Heart right ventricle (tissue), 16 donors: Measurements from ENCODE around the gene HBG1. TPM values are rescaled to one million over a fixed set of nuclear protein-coding genes. Genes with fewer than 3 reads are reported as not detected.

Experiments
- ATAC-seq, 8 donors: fragments of 200-7000 bp; cut with Tn5 transposase; one replicate each; pipeline ENCODE4 v1.9.1; 2020; ENCODE audit warnings: mild to moderate bottlenecking in 8 of 8, moderate library complexity in 8 of 8, moderate number of reproducible peaks in 1 of 8
- DNase-seq, 2 donors: peaks; one replicate each; pipeline ENCODE4 v3.0.0-alpha.2; 2020
- H3K27ac ChIP-seq, 10 donors: fragments of 200-600 bp; sonication (generic) in 2 of 10; one replicate each; pipeline versions ENCODE4 v1.5.0 to v1.8.0; 2020 to 2022; ENCODE audit warnings: mild to moderate bottlenecking in 3 of 10
- H3K27me3 ChIP-seq, 7 donors: fragments of 200-600 bp; one replicate each; pipeline ENCODE4 v1.8.0; 2021 to 2022; ENCODE audit warnings: mild to moderate bottlenecking in 2 of 7
- H3K36me3 ChIP-seq, 9 donors: fragments of 200-600 bp; sonication (generic) in 1 of 9; one replicate each; pipeline versions ENCODE4 v1.5.0 to v1.8.0; 2020 to 2022; ENCODE audit warnings: mild to moderate bottlenecking in 2 of 9
- H3K4me1 ChIP-seq, 9 donors: fragments of 200-600 bp; sonication (generic) in 1 of 9; one replicate each; pipeline versions ENCODE4 v1.5.0 to v1.8.0; 2020 to 2022; ENCODE audit warnings: mild to moderate bottlenecking in 4 of 9
- H3K4me3 ChIP-seq, 10 donors: fragments of 200-600 bp; sonication (generic) in 2 of 10; one replicate each; pipeline versions ENCODE4 v1.5.0 to v1.8.0; 2020 to 2022; ENCODE audit warnings: mild to moderate bottlenecking in 7 of 10, moderate library complexity in 2 of 10
- H3K9me3 ChIP-seq, 11 donors: fragments of 200-600 bp in 10 of 11; sonication (generic) in 2 of 11; one replicate each; pipeline versions ENCODE4 v1.5.0 to v1.8.0; 2013 to 2022; ENCODE audit warnings: mild to moderate bottlenecking in 2 of 11, control low read depth in 1 of 11, moderate library complexity in 1 of 11
- WGBS, 2 donors: extraction: QIAGEN DNeasy Blood & Tissue Kit; methylation state at CpG; one replicate each; pipeline ENCODE4 v1.1.7; 2013; ENCODE audit warnings: inconsistent platforms in 1 of 2; 5-methylcytosine and 5-hydroxymethylcytosine counted together
- intact Hi-C, 10 donors: fragments of 100-400 bp; cut with DNase I; formaldehyde crosslinking; loops; one replicate each; pipeline versions ENCODE4 v1.11.1 to v1.14.2; 2022
- polyA plus RNA-seq, 2 donors: library from polyadenylated mRNA; stranded (reverse); fragments of 200-250 nt; gene quantifications; one replicate each; pipeline ENCODE4 v1.2.3, GENCODE V29; 2013
- total RNA-seq, 10 donors: library from RNA; stranded (reverse); fragmentation: NEBNext Ultra II Directional in 3 of 10; extraction: Animal tissue kit (Norgen Biotek cat#: 25700) in 3 of 10; gene quantifications; one replicate each; pipeline versions ENCODE4 v1.2.1 to v1.2.4, GENCODE V29; 2021 to 2023
- TF ChIP-seq, protein P1 (sequence below), 9 donors: fragments of 200-600 bp; sonication (generic) in 2 of 9; IDR thresholded peaks; one replicate each; pipeline versions ENCODE4 v1.5.0 to v1.8.0; 2021 to 2022; ENCODE audit warnings: antibody characterized with exemption in 9 of 9, mild to moderate bottlenecking in 5 of 9, moderate library complexity in 1 of 9
- donor health status: Arrhythmogenic right ventricular cardiomyopathy.
- donor health status: ischemic (EF 13 %, LVEDD 7.1; RV severe dilation, severe dysfunction).
- donor health status: healthy with polysubstance abuse.
- donor health status: DM: no; HTN: yes; CAD: no.
- donor health status: DM: no; HTN: no; CAD: no.
- donor health status: ischemic (EF 25% LVEDD 6.9; RV normal size, moderate dysfunction).
- donor health status: ischemic (EF 25% LVEDD 5.7; RV mildly dilated, moderate dysfunction).
- donor health status: healthy.
- donor health status: DM: yes; HTN: yes; CAD: no.
- donor health status: Ischemic cardiomyopathy.
- donor health status: ischemic (EF 35%, LVEDD 5.7; RV mildly dilated, moderate dysfunction).
- donor health status: nonischemic (EF 11% LVEDD 7.7; RV severe dilation, severe dysfunction).
- donor health status: DM: yes; HTN: yes; CAD: no.
- donor health status: PGD.
- donor health status: ischemic (EF 29% LVEDD 5.4; RV normal size, mild dysfunction).
- donor health status: nonischemic (EF 23%, LVEDD 6.1; RV moderate dilation, normal function).

The HBG1 gene
- total and polyA plus RNA-seq, 12 donors = 0.20 to 0.30 TPM; not detected in 10

DNA sequence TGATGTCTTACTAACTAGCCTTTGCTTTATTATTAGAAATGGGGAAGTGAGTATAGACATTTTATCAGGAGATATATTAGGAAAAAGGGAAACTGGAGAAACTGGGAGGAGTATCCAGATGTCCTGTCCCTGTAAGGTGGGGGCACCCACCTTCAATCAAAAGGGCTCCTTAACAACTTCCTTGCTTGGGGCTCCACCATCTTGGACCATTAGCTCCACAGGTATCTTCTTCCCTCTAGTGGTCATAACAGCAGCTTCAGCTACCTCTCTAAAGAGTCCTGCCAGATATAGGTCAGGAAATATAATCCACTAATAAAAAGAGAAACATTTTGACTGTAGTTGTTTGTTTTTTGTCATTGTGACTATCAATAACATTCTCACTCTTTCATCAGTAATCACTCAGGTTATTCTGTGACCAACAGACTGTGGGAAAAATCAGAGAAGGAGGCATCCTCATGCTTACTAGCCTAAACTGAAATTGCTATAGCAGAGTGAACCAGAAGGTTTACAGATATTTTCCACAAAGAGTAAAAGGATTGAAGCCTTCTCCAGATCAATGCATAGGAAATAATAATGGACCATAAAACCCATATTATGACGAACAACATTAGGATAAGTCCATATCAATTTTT is 41.7 kb upstream of the HBG1 start:
- TF ChIP-seq, protein P1, sequence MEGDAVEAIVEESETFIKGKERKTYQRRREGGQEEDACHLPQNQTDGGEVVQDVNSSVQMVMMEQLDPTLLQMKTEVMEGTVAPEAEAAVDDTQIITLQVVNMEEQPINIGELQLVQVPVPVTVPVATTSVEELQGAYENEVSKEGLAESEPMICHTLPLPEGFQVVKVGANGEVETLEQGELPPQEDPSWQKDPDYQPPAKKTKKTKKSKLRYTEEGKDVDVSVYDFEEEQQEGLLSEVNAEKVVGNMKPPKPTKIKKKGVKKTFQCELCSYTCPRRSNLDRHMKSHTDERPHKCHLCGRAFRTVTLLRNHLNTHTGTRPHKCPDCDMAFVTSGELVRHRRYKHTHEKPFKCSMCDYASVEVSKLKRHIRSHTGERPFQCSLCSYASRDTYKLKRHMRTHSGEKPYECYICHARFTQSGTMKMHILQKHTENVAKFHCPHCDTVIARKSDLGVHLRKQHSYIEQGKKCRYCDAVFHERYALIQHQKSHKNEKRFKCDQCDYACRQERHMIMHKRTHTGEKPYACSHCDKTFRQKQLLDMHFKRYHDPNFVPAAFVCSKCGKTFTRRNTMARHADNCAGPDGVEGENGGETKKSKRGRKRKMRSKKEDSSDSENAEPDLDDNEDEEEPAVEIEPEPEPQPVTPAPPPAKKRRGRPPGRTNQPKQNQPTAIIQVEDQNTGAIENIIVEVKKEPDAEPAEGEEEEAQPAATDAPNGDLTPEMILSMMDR (IDR thresholded peaks at IDR 0.05) = peak in 2 of 9 donors; percentile 5 to 42
- Histone ChIP-seq H3K36me3 (no peaks in the 10 kb centered on the region), H3K4me3 (no peak overlapping the region), H3K27me3 (no peaks in the 10 kb centered on the region), H3K4me1 (no peaks in the 10 kb centered on the region), H3K27ac (no peak overlapping the region), H3K9me3 (no peaks in the 10 kb centered on the region)
- DNase-seq (no peak), ATAC-seq (no peak)
- 79 to 85% methylated on average over 1 of the region's 1 CpG for WGBS, 2 donors
- intact Hi-C loops = no loop called here

GRCh38 chr11:5290106-5290505 is 40.4 kb upstream of the HBG1 start:
- no peak overlapping the region for H3K27ac ChIP-seq
- no peak overlapping the region for H3K4me3 ChIP-seq
- DNase-seq (no peak), ATAC-seq (no peak)
- H3K9me3 ChIP-seq = no peaks in the 10 kb centered on the region
- H3K36me3 ChIP-seq = no peaks in the 10 kb centered on the region
- intact Hi-C loops = no loop called here
- H3K4me1 ChIP-seq = no peaks in the 10 kb centered on the region
- H3K27me3 ChIP-seq = no peaks in the 10 kb centered on the region
- TF ChIP-seq, protein P1 (IDR thresholded peaks at IDR 0.05) = no peak
- 86 to 91% methylated on average over 1 of the region's 1 CpG for WGBS, 2 donors

DNA sequence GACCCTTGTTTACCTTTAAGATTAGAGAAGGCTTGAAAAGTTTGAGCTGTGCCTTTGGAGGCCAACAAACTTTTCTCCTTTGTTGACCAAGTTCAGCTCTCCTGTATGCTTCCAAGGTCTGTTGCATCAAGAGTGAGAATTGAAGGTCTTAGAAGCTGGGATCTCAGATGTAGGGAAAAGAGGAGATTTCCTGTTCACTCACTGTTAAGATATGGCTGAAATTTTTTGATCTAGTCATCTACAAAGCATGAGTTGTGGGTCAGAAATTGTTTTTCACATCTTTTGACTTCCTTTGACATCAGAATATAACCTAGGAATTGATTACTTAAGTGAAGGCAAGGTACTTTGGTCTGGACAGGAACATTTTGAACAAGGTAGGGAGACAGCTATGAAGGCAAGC is 40.0 kb upstream of the HBG1 start:
- no peak overlapping the region for H3K27ac ChIP-seq
- TF ChIP-seq, protein P1 (IDR thresholded peaks at IDR 0.05) = no peak
- no peaks in the 10 kb centered on the region for H3K27me3 ChIP-seq
- H3K4me1 ChIP-seq = no peaks in the 10 kb centered on the region
- ATAC-seq (no peak), DNase-seq (no peak)
- H3K36me3 ChIP-seq = no peaks in the 10 kb centered on the region
- H3K9me3 ChIP-seq = no peaks in the 10 kb centered on the region
- intact Hi-C loops = loop anchor here in 1 of 10 donors (10.0 kb wide), 1 partner anchor 85 kb away; the partner anchor contains the start of gene OR51V1
- H3K4me3 ChIP-seq = no peak overlapping the region

GRCh38 chr11:5288906-5289550 is 39.4 kb upstream of the HBG1 start:
- no peaks in the 10 kb centered on the region for H3K27me3 ChIP-seq
- H3K36me3 ChIP-seq = no peaks in the 10 kb centered on the region
- no peak for ATAC-seq
- no peaks in the 10 kb centered on the region for H3K4me1 ChIP-seq
- no peak for DNase-seq
- no peak overlapping the region for H3K27ac ChIP-seq
- intact Hi-C loops = loop anchor here in 1 of 10 donors (10.0 kb wide), 1 partner anchor 84 kb away; the partner anchor contains the start of gene OR51V1
- H3K4me3 ChIP-seq = no peak overlapping the region
- 79 to 82% methylated on average over 6 of the region's 6 CpGs for WGBS, 2 donors
- H3K9me3 ChIP-seq = no peaks in the 10 kb centered on the region
- TF ChIP-seq, protein P1 (IDR thresholded peaks at IDR 0.05) = no peak
